ENCODE measurements around the gene MCU. TPM values are rescaled to one million over a fixed set of nuclear protein-coding genes. Genes with fewer than 3 reads are reported as not detected.
"Not testable (repeated sequence)": the region's sequence is repeated elsewhere in the genome, so short reads cannot be mapped to it uniquely, and the experiment has no call there.

Gene MCU
- polyA plus RNA-seq, 1 donor (not counting 4 experiments of a cell fraction or from before 2014, with no cell fraction given): 103 TPM

GRCh38 chr10:72695496-72695895, 3.6 kb downstream of the MCU start:
- no peak overlapping the region for H2AFZ ChIP-seq (ENCODE audit: control insufficient read depth, low read length)

GRCh38 chr10:72697716-72698115, 5.8 kb downstream of the MCU start:
- Histone ChIP-seq H3K9ac (ENCODE audit: control insufficient read depth, extremely low read depth, insufficient read depth, low read length) (no peak overlapping the region), H3K27me3 (ENCODE audit: control insufficient read depth, extremely low read depth, insufficient read depth, low read length) (no peaks in the 10 kb centered on the region), H3K36me3 (ENCODE audit: control insufficient read depth in 2 of 2, extremely low read depth in 1 of 2, insufficient read depth in 2 of 2, low read length in 2 of 2) (no peaks in the 10 kb centered on the region), H3K9me1 (ENCODE audit: control insufficient read depth, extremely low read depth, insufficient read depth, low read length) (no peaks in the 10 kb centered on the region), H3K79me2 (ENCODE audit: control insufficient read depth, insufficient read depth, low read length) (peaks cover 93% of the 10 kb centered on the region), H3K4me1 (ENCODE audit: control insufficient read depth, extremely low read depth, insufficient read depth, low read length) (peaks cover 18% of the 10 kb centered on the region), H2AFZ (ENCODE audit: control insufficient read depth, low read length) (no peak overlapping the region), H3K9me3 (ENCODE audit: control insufficient read depth, low read depth, low read length) (no peaks in the 10 kb centered on the region), H3K4me3 (ENCODE audit: control insufficient read depth in 2 of 3, extremely low read depth in 1 of 3, insufficient read depth in 2 of 3, low read depth in 1 of 3, low read length in 3 of 3) (no peak overlapping the region), H3K4me2 (ENCODE audit: control insufficient read depth, extremely low read depth, insufficient read depth, low read depth, low read length) (no peak overlapping the region), H3K27ac (ENCODE audit: control insufficient read depth, insufficient read depth, low read length) (no peak overlapping the region), H4K20me1 (ENCODE audit: control insufficient read depth, extremely low read depth, insufficient read depth, low read length) (no peaks in the 10 kb centered on the region)
- FAIRE-seq (no peak), DNase-seq (ENCODE audit: low read depth, low spot score) (no peak)
- TF ChIP-seq EZH2 (IDR thresholded peaks at IDR 0.05; ENCODE audit: low read length): no peak
- TF ChIP-seq CTCF (optimal IDR thresholded peaks at IDR 0.05 in 1 of 3, IDR thresholded peaks at IDR 0.05 in 1 of 3, conservative IDR thresholded peaks at IDR 0.05 in 1 of 3; ENCODE audit: extremely low read depth in 1 of 3, insufficient read depth in 2 of 3, low read length in 3 of 3): no peak
- dilution Hi-C loops (cut with MboI; ENCODE audit: extremely low pct_ligation_motif_present, low sequenced_read_pairs): no loop called here

More at GRCh38 chr10:72695496-72695895, 3.6 kb downstream of the MCU start:
- H3K9me3 ChIP-seq (ENCODE audit: control insufficient read depth, low read depth, low read length): no peaks in the 10 kb centered on the region
- dilution Hi-C loops (cut with MboI; ENCODE audit: extremely low pct_ligation_motif_present, low sequenced_read_pairs): no loop called here
- no peaks in the 10 kb centered on the region for H3K9me1 ChIP-seq (ENCODE audit: control insufficient read depth, extremely low read depth, insufficient read depth, low read length)
- FAIRE-seq: no peak
- no peak overlapping the region for H3K9ac ChIP-seq (ENCODE audit: control insufficient read depth, extremely low read depth, insufficient read depth, low read length)
- H3K4me1 ChIP-seq (ENCODE audit: control insufficient read depth, extremely low read depth, insufficient read depth, low read length): peaks cover 23% of the 10 kb centered on the region
- no peaks in the 10 kb centered on the region for H4K20me1 ChIP-seq (ENCODE audit: control insufficient read depth, extremely low read depth, insufficient read depth, low read length)
- no peak overlapping the region for H3K4me3 ChIP-seq (ENCODE audit: control insufficient read depth in 2 of 3, extremely low read depth in 1 of 3, insufficient read depth in 2 of 3, low read depth in 1 of 3, low read length in 3 of 3)
- no peak overlapping the region for H3K27ac ChIP-seq (ENCODE audit: control insufficient read depth, insufficient read depth, low read length)
- no peak for DNase-seq (ENCODE audit: low read depth, low spot score)
- peaks cover 77% of the 10 kb centered on the region for H3K79me2 ChIP-seq (ENCODE audit: control insufficient read depth, insufficient read depth, low read length)
- no peak overlapping the region for H3K4me2 ChIP-seq (ENCODE audit: control insufficient read depth, extremely low read depth, insufficient read depth, low read depth, low read length)
- TF ChIP-seq EZH2 (IDR thresholded peaks at IDR 0.05; ENCODE audit: low read length) (no peak), CTCF (optimal IDR thresholded peaks at IDR 0.05 in 1 of 3, IDR thresholded peaks at IDR 0.05 in 1 of 3, conservative IDR thresholded peaks at IDR 0.05 in 1 of 3; ENCODE audit: extremely low read depth in 1 of 3, insufficient read depth in 2 of 3, low read length in 3 of 3) (no peak)
- no peaks in the 10 kb centered on the region for H3K27me3 ChIP-seq (ENCODE audit: control insufficient read depth, extremely low read depth, insufficient read depth, low read length)
- no peaks in the 10 kb centered on the region for H3K36me3 ChIP-seq (ENCODE audit: control insufficient read depth in 2 of 2, extremely low read depth in 1 of 2, insufficient read depth in 2 of 2, low read length in 2 of 2)

- DNase-seq (ENCODE audit: low read depth, low spot score); H3K9me3 ChIP-seq (ENCODE audit: control insufficient read depth, low read depth, low read length); H3K27me3 ChIP-seq (ENCODE audit: control insufficient read depth, extremely low read depth, insufficient read depth, low read length); dilution Hi-C loops (cut with MboI; ENCODE audit: extremely low pct_ligation_motif_present, low sequenced_read_pairs); H3K4me3 ChIP-seq (ENCODE audit: control insufficient read depth in 2 of 3, extremely low read depth in 1 of 3, insufficient read depth in 2 of 3, low read depth in 1 of 3, low read length in 3 of 3); H3K27ac ChIP-seq (ENCODE audit: control insufficient read depth, insufficient read depth, low read length); H4K20me1 ChIP-seq (ENCODE audit: control insufficient read depth, extremely low read depth, insufficient read depth, low read length); H2AFZ ChIP-seq (ENCODE audit: control insufficient read depth, low read length); FAIRE-seq; H3K9me1 ChIP-seq (ENCODE audit: control insufficient read depth, extremely low read depth, insufficient read depth, low read length); H3K4me1 ChIP-seq (ENCODE audit: control insufficient read depth, extremely low read depth, insufficient read depth, low read length); H3K9ac ChIP-seq (ENCODE audit: control insufficient read depth, extremely low read depth, insufficient read depth, low read length); H3K36me3 ChIP-seq (ENCODE audit: control insufficient read depth in 2 of 2, extremely low read depth in 1 of 2, insufficient read depth in 2 of 2, low read length in 2 of 2); H3K4me2 ChIP-seq (ENCODE audit: control insufficient read depth, extremely low read depth, insufficient read depth, low read depth, low read length): not testable (repeated sequence)
- H3K79me2 ChIP-seq (ENCODE audit: control insufficient read depth, insufficient read depth, low read length): peaks cover 87% of the 10 kb centered on the region
Measured at GRCh38 chr10:72702465-72702864, 10.5 kb downstream of the MCU start.

Measured in keratinocyte (primary cell).